Activated B cell treated with CpG ODN at 0.5 μM for 24 hours (primary cell): ENCODE measurements around the gene CDC42BPB. TPM values are rescaled to one million over a fixed set of nuclear protein-coding genes. Genes with fewer than 3 reads are reported as not detected.
"Not testable (repeated sequence)": the region's sequence is repeated elsewhere in the genome, so short reads cannot be mapped to it uniquely, and the experiment has no call there.

Experiments
- ATAC-seq: fragments of 200-7000 bp; cut with Tn5 transposase; one replicate; pipeline ENCODE4 v1.10.0; 2021; ENCODE audit warnings: low read depth, mild to moderate bottlenecking, moderate library complexity
- CTCF ChIA-PET: fragments of 350-600 bp; sonication (Branson Sonifier 250); formaldehyde crosslinking; loops from one replicate; lab custom pipeline; 2021; ENCODE audit warnings: antibody characterized with exemption; lab: Charles Lee
- POLR2A ChIA-PET: fragments of 350-600 bp; sonication (Branson Sonifier 250); formaldehyde crosslinking; loops from one replicate; lab custom pipeline; 2021; ENCODE audit warnings: antibody characterized with exemption; lab: Charles Lee
- DNase-seq: peaks from one replicate; pipeline ENCODE4 v3.0.0; 2022
- H3K27ac Mint-ChIP-seq: one replicate; pipeline ENCODE4 v1.8.0; 2020; ENCODE audit warnings: mixed read lengths
- H3K27me3 Mint-ChIP-seq: one replicate; pipeline ENCODE4 v1.8.0; 2021; ENCODE audit warnings: mixed read lengths
- H3K36me3 Mint-ChIP-seq: one replicate; pipeline ENCODE4 v1.8.0; 2021; ENCODE audit warnings: low read depth, mixed read lengths
- H3K4me1 Mint-ChIP-seq: one replicate; pipeline ENCODE4 v1.8.0; 2021; ENCODE audit warnings: mixed read lengths
- H3K4me3 Mint-ChIP-seq: one replicate; pipeline ENCODE4 v1.8.0; 2020; ENCODE audit warnings: mild to moderate bottlenecking, mixed read lengths
- H3K9me3 Mint-ChIP-seq: one replicate; pipeline ENCODE4 v1.8.0; 2020; ENCODE audit warnings: mixed read lengths
- intact Hi-C: fragments of 100-400 bp; cut with micrococcal nuclease; formaldehyde crosslinking; loops from one replicate; pipeline ENCODE4 v1.15.1; 2024
- total RNA-seq: library from RNA; stranded (reverse); gene quantifications from 2 replicates; pipeline ENCODE4 v1.2.3, GENCODE V29; 2022
- TF ChIP-seq, protein P1 (sequence below): fragments of 200-600 bp; IDR thresholded peaks from one replicate; pipeline ENCODE4 v1.8.0; 2022; ENCODE audit warnings: antibody characterized with exemption, mild to moderate bottlenecking

The CDC42BPB gene
- total RNA-seq, 1 donor from 2014 or later: 38.5 TPM

GRCh38 chr14:102897299-102898027, 159.9 kb downstream of the CDC42BPB start:
- ATAC-seq (no peak), DNase-seq (no peak)
- no peaks in the 10 kb centered on the region for H3K9me3 Mint-ChIP-seq
- ChIA-PET POLR2A (interaction anchor here (1.2 kb wide), 1 partner anchor 52 kb away, joined by 3 read pairs; no protein-coding TSS in a partner anchor), CTCF (interaction anchor here (0.6 kb wide), 1 partner anchor 825 kb away, joined by 3 read pairs; no protein-coding TSS in a partner anchor)
- TF ChIP-seq, protein P1, sequence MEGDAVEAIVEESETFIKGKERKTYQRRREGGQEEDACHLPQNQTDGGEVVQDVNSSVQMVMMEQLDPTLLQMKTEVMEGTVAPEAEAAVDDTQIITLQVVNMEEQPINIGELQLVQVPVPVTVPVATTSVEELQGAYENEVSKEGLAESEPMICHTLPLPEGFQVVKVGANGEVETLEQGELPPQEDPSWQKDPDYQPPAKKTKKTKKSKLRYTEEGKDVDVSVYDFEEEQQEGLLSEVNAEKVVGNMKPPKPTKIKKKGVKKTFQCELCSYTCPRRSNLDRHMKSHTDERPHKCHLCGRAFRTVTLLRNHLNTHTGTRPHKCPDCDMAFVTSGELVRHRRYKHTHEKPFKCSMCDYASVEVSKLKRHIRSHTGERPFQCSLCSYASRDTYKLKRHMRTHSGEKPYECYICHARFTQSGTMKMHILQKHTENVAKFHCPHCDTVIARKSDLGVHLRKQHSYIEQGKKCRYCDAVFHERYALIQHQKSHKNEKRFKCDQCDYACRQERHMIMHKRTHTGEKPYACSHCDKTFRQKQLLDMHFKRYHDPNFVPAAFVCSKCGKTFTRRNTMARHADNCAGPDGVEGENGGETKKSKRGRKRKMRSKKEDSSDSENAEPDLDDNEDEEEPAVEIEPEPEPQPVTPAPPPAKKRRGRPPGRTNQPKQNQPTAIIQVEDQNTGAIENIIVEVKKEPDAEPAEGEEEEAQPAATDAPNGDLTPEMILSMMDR: no peak
- intact Hi-C loops: no loop called here
- H3K4me1 Mint-ChIP-seq: peaks cover 56% of the 10 kb centered on the region
- no peak overlapping the region for H3K4me3 Mint-ChIP-seq
- peak overlapping the region; percentile 63 for H3K27ac Mint-ChIP-seq
- H3K36me3 Mint-ChIP-seq: peaks cover 77% of the 10 kb centered on the region
- H3K27me3 Mint-ChIP-seq: no peaks in the 10 kb centered on the region

DNA sequence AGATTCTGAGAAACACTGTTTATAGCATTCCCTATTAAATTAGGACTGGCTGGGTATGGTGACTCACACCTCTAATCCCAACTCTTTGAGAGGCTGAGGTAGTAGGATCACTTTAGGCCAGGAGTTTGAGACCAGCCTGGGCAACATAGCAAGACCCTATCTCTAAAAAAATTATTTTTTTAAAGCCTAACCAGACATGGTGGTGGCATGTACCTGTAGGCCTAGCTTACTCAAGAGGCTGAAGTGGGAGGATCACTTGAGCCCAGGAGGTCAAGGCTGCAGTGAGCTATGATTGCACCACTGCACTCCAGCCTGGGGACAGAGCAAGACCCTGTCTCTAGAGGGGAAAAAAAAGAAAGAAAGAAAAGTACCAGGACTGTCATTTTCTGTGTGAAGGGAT, 160.6 kb downstream of the CDC42BPB start:
- H3K27me3 Mint-ChIP-seq, intact Hi-C loops, DNase-seq, H3K27ac Mint-ChIP-seq, ATAC-seq, CTCF ChIA-PET, H3K9me3 Mint-ChIP-seq, H3K4me3 Mint-ChIP-seq: not testable (repeated sequence)
- Mint-ChIP-seq H3K36me3 (peaks cover 80% of the 10 kb centered on the region), H3K4me1 (peaks cover 49% of the 10 kb centered on the region)
- POLR2A ChIA-PET: interaction anchor here (1.2 kb wide), 1 partner anchor 53 kb away, joined by 3 read pairs; no protein-coding TSS in a partner anchor

GRCh38 chr14:102893452-102893851, 163.9 kb downstream of the CDC42BPB start:
- no peak for ATAC-seq
- Mint-ChIP-seq H3K27me3 (no peaks in the 10 kb centered on the region), H3K36me3 (peaks cover 82% of the 10 kb centered on the region), H3K4me3 (no peak overlapping the region), H3K27ac (no peak overlapping the region), H3K9me3 (no peaks in the 10 kb centered on the region), H3K4me1 (peaks cover 17% of the 10 kb centered on the region)
- POLR2A ChIA-PET: no interaction called here
- DNase-seq: no peak
- CTCF ChIA-PET: no interaction called here
- TF ChIP-seq, protein P1: no peak
- intact Hi-C loops: no loop called here

DNA sequence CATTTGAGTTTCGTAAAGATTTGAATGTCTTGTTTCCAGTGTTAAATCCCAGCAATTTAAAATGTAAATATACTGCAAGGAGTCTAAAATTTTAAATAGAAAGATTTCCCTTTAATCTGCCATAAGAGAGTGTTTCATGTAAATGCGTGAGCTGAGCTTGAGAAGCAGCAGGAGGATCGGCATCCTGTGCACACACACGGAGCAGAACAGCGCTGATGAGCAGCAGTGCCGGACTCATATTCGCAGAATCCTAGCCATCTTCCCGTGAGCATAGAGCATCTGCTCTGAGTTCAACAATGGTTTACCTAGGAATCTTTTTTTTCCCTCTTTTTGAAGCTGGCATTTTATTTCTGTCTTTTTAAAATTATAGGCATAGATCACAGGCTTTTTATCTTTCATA, 164.7 kb downstream of the CDC42BPB start:
- DNase-seq: no peak
- peaks cover 84% of the 10 kb centered on the region for H3K36me3 Mint-ChIP-seq
- ChIA-PET CTCF (no interaction called here), POLR2A (interaction anchor here (0.6 to 0.7 kb wide), 2 partner anchors 75 to 124 kb away, joined by 3 to 6 read pairs; no protein-coding TSS in a partner anchor)
- no peak overlapping the region for H3K4me3 Mint-ChIP-seq
- no peaks in the 10 kb centered on the region for H3K9me3 Mint-ChIP-seq
- no peak overlapping the region for H3K27ac Mint-ChIP-seq
- no peaks in the 10 kb centered on the region for H3K27me3 Mint-ChIP-seq
- intact Hi-C loops: no loop called here
- H3K4me1 Mint-ChIP-seq: peaks cover 10% of the 10 kb centered on the region
- TF ChIP-seq, protein P1: no peak
- no peak for ATAC-seq

DNA sequence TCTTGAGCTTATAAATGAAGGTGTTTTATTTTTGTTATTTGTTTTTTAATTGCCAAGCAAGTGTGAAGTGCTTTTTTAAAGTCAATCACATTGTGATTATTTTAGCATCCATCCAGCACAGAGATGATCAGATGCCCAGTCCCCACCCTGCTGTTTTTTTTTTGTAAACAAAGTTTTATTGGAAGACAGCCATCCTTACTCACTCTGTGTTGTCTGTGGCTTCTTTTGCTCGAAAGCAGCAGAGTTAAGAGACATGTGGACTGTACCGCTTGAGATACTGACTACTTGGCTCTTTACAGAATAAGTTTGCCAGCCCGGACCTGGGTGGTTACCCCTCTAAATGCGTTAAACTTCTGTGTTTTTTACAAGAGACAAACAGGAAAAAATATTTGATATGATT, 165.8 kb downstream of the CDC42BPB start:
- Mint-ChIP-seq H3K27me3 (no peaks in the 10 kb centered on the region), H3K27ac (no peak overlapping the region), H3K9me3 (no peaks in the 10 kb centered on the region), H3K4me3 (no peak overlapping the region), H3K36me3 (peaks cover 88% of the 10 kb centered on the region), H3K4me1 (peaks cover 4% of the 10 kb centered on the region)
- POLR2A ChIA-PET: no interaction called here
- TF ChIP-seq, protein P1: no peak
- ATAC-seq: no peak
- CTCF ChIA-PET: no interaction called here
- DNase-seq: no peak
- intact Hi-C loops: no loop called here
